Measurements from ENCODE around the gene SIGLEC12. TPM values are rescaled to one million over a fixed set of nuclear protein-coding genes. Genes with fewer than 3 reads are reported as not detected.

SIGLEC12 gene
- total and polyA plus RNA-seq, 2 of the 13 experiments (the other 11 are each of a cell fraction or from before 2014, with no cell fraction given), result not detected

- TF ChIP-seq ZNF770 (CRISPR knock-in tag; IDR thresholded peaks at IDR 0.05) (no peak), NBN (conservative IDR thresholded peaks at IDR 0.05) (no peak), ZNF292 (CRISPR knock-in tag; IDR thresholded peaks at IDR 0.05; ENCODE audit: borderline replicate concordance, low read depth) (no peak), PITX1 (CRISPR knock-in tag; IDR thresholded peaks at IDR 0.05) (no peak), ARID2 (CRISPR knock-in tag; IDR thresholded peaks at IDR 0.05; ENCODE audit: borderline replicate concordance) (no peak), CBX1 (IDR thresholded peaks at IDR 0.05; ENCODE audit: low read depth) (no peak), SRSF9 (IDR thresholded peaks at IDR 0.05; ENCODE audit: borderline replicate concordance, insufficient read depth, low read depth, low read length, poor library complexity, severe bottlenecking) (no peak), ZNF816 (CRISPR knock-in tag; IDR thresholded peaks at IDR 0.05; ENCODE audit: borderline replicate concordance) (no peak), DRAP1 (CRISPR knock-in tag; IDR thresholded peaks at IDR 0.05) (no peak), ZNF124 (CRISPR knock-in tag; IDR thresholded peaks at IDR 0.05) (no peak), KAT8 (CRISPR knock-in tag; IDR thresholded peaks at IDR 0.05) (no peak), NFE2L2 (IDR thresholded peaks at IDR 0.05; ENCODE audit: low read length) (no peak), SYNCRIP (IDR thresholded peaks at IDR 0.05; ENCODE audit: insufficient read depth, low read depth, low read length) (no peak), ZNF12 (CRISPR knock-in tag; IDR thresholded peaks at IDR 0.05) (peak; percentile 46; the same call in 1 of the 2 replicates), ZNF260 (CRISPR knock-in tag; IDR thresholded peaks at IDR 0.05; ENCODE audit: borderline replicate concordance, low read depth) (no peak), HMG20A (CRISPR knock-in tag; IDR thresholded peaks at IDR 0.05; ENCODE audit: borderline replicate concordance) (no peak), ZNF18 (CRISPR knock-in tag; IDR thresholded peaks at IDR 0.05; ENCODE audit: insufficient replicate concordance) (no peak), ZNF660 (CRISPR knock-in tag; IDR thresholded peaks at IDR 0.05; ENCODE audit: borderline replicate concordance, low read depth) (no peak), SUZ12 (IDR thresholded peaks at IDR 0.05; ENCODE audit: low read depth, low read length) (no peak)
These were observed 21.0 kb downstream of the SIGLEC12 start (continued) for GRCh38 chr19:51480590-51480989.

All from HepG2 (cell line).